Nephron progenitor cell (in vitro differentiated cells): ENCODE results near the gene APPL2.
A peak's percentile ranks its signal among the peaks of the same experiment; 100 is the strongest.

Experiments
- DNase-seq: peaks from one replicate; pipeline ENCODE4 v3.0.0; 2021
- H3K27ac Mint-ChIP-seq: 2 replicates; pipeline ENCODE4 v1.8.0; 2021; ENCODE audit warnings: mild to moderate bottlenecking, moderate library complexity, mixed read lengths
- H3K27me3 Mint-ChIP-seq: 2 replicates; pipeline ENCODE4 v1.8.0; 2021; ENCODE audit warnings: mild to moderate bottlenecking, low read depth, mixed read lengths; ENCODE audit not compliant: poor library complexity
- H3K36me3 Mint-ChIP-seq: 2 replicates; pipeline ENCODE4 v1.8.0; 2021; ENCODE audit warnings: low read depth, mixed read lengths
- H3K4me1 Mint-ChIP-seq: 2 replicates; pipeline ENCODE4 v1.8.0; 2021; ENCODE audit warnings: mixed read lengths
- H3K4me3 Mint-ChIP-seq: 2 replicates; pipeline ENCODE4 v1.8.0; 2021; ENCODE audit warnings: mild to moderate bottlenecking, moderate library complexity, mixed read lengths
- H3K9me3 Mint-ChIP-seq: 2 replicates; pipeline ENCODE4 v1.8.0; 2021; ENCODE audit warnings: mild to moderate bottlenecking, moderate library complexity, mixed read lengths
- CTCF ChIP-seq: fragments of 200-600 bp; sonication (generic); IDR thresholded peaks from 2 replicates; pipeline ENCODE4 v1.5.0; 2021; ENCODE audit warnings: antibody characterized with exemption

APPL2 gene

GRCh38 chr12:105228966-105229365 lies 7.0 kb downstream of the APPL2 start:
- DNase-seq = no peak
- no peak for TF ChIP-seq CTCF
- Mint-ChIP-seq H3K4me1 (peaks cover 23% of the 10 kb centered on the region), H3K27me3 (no peaks in the 10 kb centered on the region), H3K27ac (no peak overlapping the region), H3K9me3 (no peaks in the 10 kb centered on the region), H3K36me3 (peaks cover 58% of the 10 kb centered on the region), H3K4me3 (no peak overlapping the region)

- no peak overlapping the region for H3K4me3 Mint-ChIP-seq
- H3K4me1 Mint-ChIP-seq = peaks cover 18% of the 10 kb centered on the region
- H3K9me3 Mint-ChIP-seq = no peaks in the 10 kb centered on the region
- no peak for TF ChIP-seq CTCF
- H3K27me3 Mint-ChIP-seq = no peaks in the 10 kb centered on the region
- H3K36me3 Mint-ChIP-seq = peaks cover 58% of the 10 kb centered on the region
- no peak for DNase-seq
- peak overlapping the region; percentile 32 for H3K27ac Mint-ChIP-seq
These were observed 7.5 kb downstream of the APPL2 start for GRCh38 chr12:105228494-105228893.

- Mint-ChIP-seq H3K27ac (peak overlapping the region; percentile 59), H3K36me3 (peaks cover 61% of the 10 kb centered on the region), H3K4me3 (no peak overlapping the region), H3K9me3 (no peaks in the 10 kb centered on the region), H3K4me1 (peaks cover 17% of the 10 kb centered on the region), H3K27me3 (no peaks in the 10 kb centered on the region)
- no peak for DNase-seq
- TF ChIP-seq CTCF = no peak
These were observed 8.1 kb downstream of the APPL2 start for GRCh38 chr12:105227879-105228278.

- no peaks in the 10 kb centered on the region for H3K27me3 Mint-ChIP-seq
- no peak for DNase-seq
- peaks cover 18% of the 10 kb centered on the region for H3K4me1 Mint-ChIP-seq
- H3K27ac Mint-ChIP-seq = no peak overlapping the region
- no peak overlapping the region for H3K4me3 Mint-ChIP-seq
- peaks cover 70% of the 10 kb centered on the region for H3K36me3 Mint-ChIP-seq
- no peak for TF ChIP-seq CTCF
- H3K9me3 Mint-ChIP-seq = no peaks in the 10 kb centered on the region
These were observed 9.8 kb downstream of the APPL2 start for GRCh38 chr12:105226219-105226618.

- H3K27ac Mint-ChIP-seq = no peak overlapping the region
- no peaks in the 10 kb centered on the region for H3K27me3 Mint-ChIP-seq
- H3K4me3 Mint-ChIP-seq = no peak overlapping the region
- H3K4me1 Mint-ChIP-seq = peaks cover 18% of the 10 kb centered on the region
- no peaks in the 10 kb centered on the region for H3K9me3 Mint-ChIP-seq
- TF ChIP-seq CTCF = no peak
- no peak for DNase-seq
- peaks cover 67% of the 10 kb centered on the region for H3K36me3 Mint-ChIP-seq
These were observed 10.4 kb downstream of the APPL2 start for GRCh38 chr12:105225505-105226015.

GRCh38 chr12:105224399-105224798 lies 11.6 kb downstream of the APPL2 start:
- no peaks in the 10 kb centered on the region for H3K9me3 Mint-ChIP-seq
- no peaks in the 10 kb centered on the region for H3K27me3 Mint-ChIP-seq
- no peak overlapping the region for H3K27ac Mint-ChIP-seq
- no peak for TF ChIP-seq CTCF
- DNase-seq = no peak
- peaks cover 56% of the 10 kb centered on the region for H3K36me3 Mint-ChIP-seq
- no peak overlapping the region for H3K4me3 Mint-ChIP-seq
- peaks cover 18% of the 10 kb centered on the region for H3K4me1 Mint-ChIP-seq
